ENCODE measurements around the gene MPST. TPM values are rescaled to one million over a fixed set of nuclear protein-coding genes. Genes with fewer than 3 reads are reported as not detected.
A peak's percentile ranks its signal among the peaks of the same experiment; 100 is the strongest.

Gene MPST
- total RNA-seq, 1 donor from 2014 or later, result 101 TPM

GRCh38 chr22:37036655-37037377 lies 17.3 kb downstream of the MPST start:
- no peak overlapping the region for H3K27ac Mint-ChIP-seq

GRCh38 chr22:37037669-37038068 lies 18.1 kb downstream of the MPST start:
- Mint-ChIP-seq H3K27me3 (no peaks in the 10 kb centered on the region), H3K4me1 (ENCODE audit: low read depth) (peaks cover 35% of the 10 kb centered on the region), H3K9me3 (ENCODE audit: low read depth) (no peaks in the 10 kb centered on the region), H3K27ac (no peak overlapping the region), H3K4me3 (ENCODE audit: low read depth) (no peak overlapping the region), H3K36me3 (ENCODE audit: insufficient read depth) (no peaks in the 10 kb centered on the region)
- TF ChIP-seq CTCF (IDR thresholded peaks at IDR 0.05; ENCODE audit: unreplicated experiment), result no peak
- DNase-seq (ENCODE audit: low spot score, unreplicated experiment), result no peak

More at GRCh38 chr22:37036655-37037377, 17.3 kb downstream of the MPST start:
- Mint-ChIP-seq H3K4me1 (ENCODE audit: low read depth) (peaks cover 44% of the 10 kb centered on the region), H3K36me3 (ENCODE audit: insufficient read depth) (no peaks in the 10 kb centered on the region), H3K27me3 (no peaks in the 10 kb centered on the region), H3K4me3 (ENCODE audit: low read depth) (no peak overlapping the region), H3K9me3 (ENCODE audit: low read depth) (no peaks in the 10 kb centered on the region)
- TF ChIP-seq CTCF (IDR thresholded peaks at IDR 0.05; ENCODE audit: unreplicated experiment), result no peak
- DNase-seq (ENCODE audit: low spot score, unreplicated experiment), result no peak

GRCh38 chr22:37039466-37039865 lies 19.9 kb downstream of the MPST start:
- H3K4me3 Mint-ChIP-seq (ENCODE audit: low read depth), result no peak overlapping the region
- no peak for TF ChIP-seq CTCF (IDR thresholded peaks at IDR 0.05; ENCODE audit: unreplicated experiment)
- no peaks in the 10 kb centered on the region for H3K27me3 Mint-ChIP-seq
- H3K4me1 Mint-ChIP-seq (ENCODE audit: low read depth), result peaks cover 29% of the 10 kb centered on the region
- H3K36me3 Mint-ChIP-seq (ENCODE audit: insufficient read depth), result no peaks in the 10 kb centered on the region
- H3K9me3 Mint-ChIP-seq (ENCODE audit: low read depth), result no peaks in the 10 kb centered on the region
- no peak overlapping the region for H3K27ac Mint-ChIP-seq
- no peak for DNase-seq (ENCODE audit: low spot score, unreplicated experiment)

- H3K9me3 Mint-ChIP-seq (ENCODE audit: low read depth), result no peaks in the 10 kb centered on the region
- TF ChIP-seq CTCF (IDR thresholded peaks at IDR 0.05; ENCODE audit: unreplicated experiment), result no peak
- no peak overlapping the region for H3K4me3 Mint-ChIP-seq (ENCODE audit: low read depth)
- peaks cover 15% of the 10 kb centered on the region for H3K4me1 Mint-ChIP-seq (ENCODE audit: low read depth)
- no peak for DNase-seq (ENCODE audit: low spot score, unreplicated experiment)
- H3K36me3 Mint-ChIP-seq (ENCODE audit: insufficient read depth), result no peaks in the 10 kb centered on the region
- no peak overlapping the region for H3K27ac Mint-ChIP-seq
- peaks cover 5% of the 10 kb centered on the region for H3K27me3 Mint-ChIP-seq
Observed at GRCh38 chr22:37043209-37043827, 23.8 kb downstream of the MPST start.

GRCh38 chr22:37043828-37044538 lies 24.4 kb downstream of the MPST start:
- peaks cover 5% of the 10 kb centered on the region for H3K27me3 Mint-ChIP-seq
- DNase-seq (ENCODE audit: low spot score, unreplicated experiment), result peak; percentile 62
- H3K36me3 Mint-ChIP-seq (ENCODE audit: insufficient read depth), result no peaks in the 10 kb centered on the region
- H3K27ac Mint-ChIP-seq, result no peak overlapping the region
- peak; percentile 80 for TF ChIP-seq CTCF (IDR thresholded peaks at IDR 0.05; ENCODE audit: unreplicated experiment)
- H3K4me1 Mint-ChIP-seq (ENCODE audit: low read depth), result peaks cover 15% of the 10 kb centered on the region
- no peak overlapping the region for H3K4me3 Mint-ChIP-seq (ENCODE audit: low read depth)
- H3K9me3 Mint-ChIP-seq (ENCODE audit: low read depth), result no peaks in the 10 kb centered on the region
